Neural cell (in vitro differentiated cells): ENCODE data around the gene MTREX.

Experiments
- EP300 ChIP-seq: fragments of 450-650 bp; conservative IDR thresholded peaks from 2 replicates; pipeline ENCODE4 v1.6.1; 2014; ENCODE audit warnings: antibody characterized with exemption, mild to moderate bottlenecking, moderate library complexity; ENCODE audit not compliant: poor library complexity, severe bottlenecking
- EZH2 ChIP-seq: fragments of 200-600, 300-800 bp; shearing (Covaris generic), sonication (generic); IDR thresholded peaks from 2 replicates; pipeline ENCODE4 v1.6.1; 2014; ENCODE audit warnings: antibody characterized with exemption, low read length, borderline replicate concordance, mild to moderate bottlenecking; ENCODE audit not compliant: insufficient read depth, poor library complexity, severe bottlenecking
- MXI1 ChIP-seq: fragments of 450-650 bp; conservative IDR thresholded peaks from 2 replicates; pipeline ENCODE4 v1.6.1; 2014; ENCODE audit warnings: antibody characterized with exemption, mild to moderate bottlenecking; ENCODE audit not compliant: poor library complexity, severe bottlenecking
- POLR2AphosphoS5 ChIP-seq: IDR thresholded peaks from 2 replicates; pipeline ENCODE4 v1.6.1; 2012
- RAD21 ChIP-seq: fragments of 450-650 bp; conservative IDR thresholded peaks from 2 replicates; pipeline ENCODE4 v1.6.1; 2014; ENCODE audit warnings: antibody characterized with exemption, mild to moderate bottlenecking, moderate library complexity
- SMC3 ChIP-seq: fragments of 450-650 bp; conservative IDR thresholded peaks from 2 replicates; pipeline ENCODE4 v1.6.1; 2014; ENCODE audit warnings: antibody characterized with exemption, mild to moderate bottlenecking, moderate library complexity; ENCODE audit not compliant: poor library complexity
- TAF1 ChIP-seq: IDR thresholded peaks from 2 replicates; pipeline ENCODE4 v1.6.1; 2012; ENCODE audit warnings: low read depth
- TF ChIP-seq, protein P1 (sequence below): fragments of 450-650 bp; IDR thresholded peaks from 2 replicates; pipeline ENCODE4 v1.5.1; 2014; ENCODE audit warnings: antibody characterized with exemption, mild to moderate bottlenecking, moderate library complexity; ENCODE audit not compliant: poor library complexity, severe bottlenecking
- TF ChIP-seq, protein P2 (sequence below): IDR thresholded peaks from 2 replicates; pipeline ENCODE4 v1.6.1; 2012; ENCODE audit warnings: borderline replicate concordance

DNA sequence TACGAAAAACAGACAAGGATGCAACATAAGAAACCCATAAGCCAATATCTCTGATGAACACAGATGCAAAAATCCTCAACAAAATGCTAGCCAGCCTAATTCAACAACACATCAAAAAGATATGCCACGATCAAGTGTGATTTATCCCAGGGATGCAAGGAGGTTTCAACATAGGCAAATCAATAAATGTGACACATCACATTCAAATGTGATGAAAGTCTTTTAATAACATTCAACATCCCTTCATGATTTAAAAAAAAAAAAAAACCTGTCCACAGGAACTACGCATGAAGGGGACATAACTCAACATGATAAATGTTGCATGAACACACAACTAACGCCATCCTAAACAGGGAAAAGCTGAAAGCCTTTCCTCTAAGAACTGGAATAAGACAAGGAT lies 124.8 kb downstream of the MTREX start:
- TF ChIP-seq, protein P1, sequence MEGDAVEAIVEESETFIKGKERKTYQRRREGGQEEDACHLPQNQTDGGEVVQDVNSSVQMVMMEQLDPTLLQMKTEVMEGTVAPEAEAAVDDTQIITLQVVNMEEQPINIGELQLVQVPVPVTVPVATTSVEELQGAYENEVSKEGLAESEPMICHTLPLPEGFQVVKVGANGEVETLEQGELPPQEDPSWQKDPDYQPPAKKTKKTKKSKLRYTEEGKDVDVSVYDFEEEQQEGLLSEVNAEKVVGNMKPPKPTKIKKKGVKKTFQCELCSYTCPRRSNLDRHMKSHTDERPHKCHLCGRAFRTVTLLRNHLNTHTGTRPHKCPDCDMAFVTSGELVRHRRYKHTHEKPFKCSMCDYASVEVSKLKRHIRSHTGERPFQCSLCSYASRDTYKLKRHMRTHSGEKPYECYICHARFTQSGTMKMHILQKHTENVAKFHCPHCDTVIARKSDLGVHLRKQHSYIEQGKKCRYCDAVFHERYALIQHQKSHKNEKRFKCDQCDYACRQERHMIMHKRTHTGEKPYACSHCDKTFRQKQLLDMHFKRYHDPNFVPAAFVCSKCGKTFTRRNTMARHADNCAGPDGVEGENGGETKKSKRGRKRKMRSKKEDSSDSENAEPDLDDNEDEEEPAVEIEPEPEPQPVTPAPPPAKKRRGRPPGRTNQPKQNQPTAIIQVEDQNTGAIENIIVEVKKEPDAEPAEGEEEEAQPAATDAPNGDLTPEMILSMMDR = no peak
- TF ChIP-seq EZH2 (no peak), TAF1 (no peak), POLR2AphosphoS5 (no peak), RAD21 (no peak), EP300 (no peak), SMC3 (no peak), MXI1 (no peak)
- TF ChIP-seq, protein P2, sequence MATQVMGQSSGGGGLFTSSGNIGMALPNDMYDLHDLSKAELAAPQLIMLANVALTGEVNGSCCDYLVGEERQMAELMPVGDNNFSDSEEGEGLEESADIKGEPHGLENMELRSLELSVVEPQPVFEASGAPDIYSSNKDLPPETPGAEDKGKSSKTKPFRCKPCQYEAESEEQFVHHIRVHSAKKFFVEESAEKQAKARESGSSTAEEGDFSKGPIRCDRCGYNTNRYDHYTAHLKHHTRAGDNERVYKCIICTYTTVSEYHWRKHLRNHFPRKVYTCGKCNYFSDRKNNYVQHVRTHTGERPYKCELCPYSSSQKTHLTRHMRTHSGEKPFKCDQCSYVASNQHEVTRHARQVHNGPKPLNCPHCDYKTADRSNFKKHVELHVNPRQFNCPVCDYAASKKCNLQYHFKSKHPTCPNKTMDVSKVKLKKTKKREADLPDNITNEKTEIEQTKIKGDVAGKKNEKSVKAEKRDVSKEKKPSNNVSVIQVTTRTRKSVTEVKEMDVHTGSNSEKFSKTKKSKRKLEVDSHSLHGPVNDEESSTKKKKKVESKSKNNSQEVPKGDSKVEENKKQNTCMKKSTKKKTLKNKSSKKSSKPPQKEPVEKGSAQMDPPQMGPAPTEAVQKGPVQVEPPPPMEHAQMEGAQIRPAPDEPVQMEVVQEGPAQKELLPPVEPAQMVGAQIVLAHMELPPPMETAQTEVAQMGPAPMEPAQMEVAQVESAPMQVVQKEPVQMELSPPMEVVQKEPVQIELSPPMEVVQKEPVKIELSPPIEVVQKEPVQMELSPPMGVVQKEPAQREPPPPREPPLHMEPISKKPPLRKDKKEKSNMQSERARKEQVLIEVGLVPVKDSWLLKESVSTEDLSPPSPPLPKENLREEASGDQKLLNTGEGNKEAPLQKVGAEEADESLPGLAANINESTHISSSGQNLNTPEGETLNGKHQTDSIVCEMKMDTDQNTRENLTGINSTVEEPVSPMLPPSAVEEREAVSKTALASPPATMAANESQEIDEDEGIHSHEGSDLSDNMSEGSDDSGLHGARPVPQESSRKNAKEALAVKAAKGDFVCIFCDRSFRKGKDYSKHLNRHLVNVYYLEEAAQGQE = no peak
